ENCODE measurements around the gene SIGLEC8. TPM values are rescaled to one million over a fixed set of nuclear protein-coding genes. Genes with fewer than 3 reads are reported as not detected.

SIGLEC8 gene
- total RNA-seq, 1 donor from 2014 or later: not detected

GRCh38 chr19:51460164-51460992, 2.1 kb upstream of the SIGLEC8 start:
- no peak overlapping the region for H3K4me3 ChIP-seq (ENCODE audit: low read depth, low read length)
- TF ChIP-seq CTCF (conservative IDR thresholded peaks at IDR 0.05; ENCODE audit: low read depth, low read length): no peak
- DNase-seq (ENCODE audit: low read depth): no peak

- TF ChIP-seq CTCF (conservative IDR thresholded peaks at IDR 0.05; ENCODE audit: low read depth, low read length): no peak
- DNase-seq (ENCODE audit: low read depth): no peak
- no peak overlapping the region for H3K4me3 ChIP-seq (ENCODE audit: low read depth, low read length)
Observed at GRCh38 chr19:51458899-51459505, 748 bp upstream of the SIGLEC8 start.

GRCh38 chr19:51457351-51458013, 772 bp downstream of the SIGLEC8 start:
- no peak for DNase-seq (ENCODE audit: low read depth)
- no peak for TF ChIP-seq CTCF (conservative IDR thresholded peaks at IDR 0.05; ENCODE audit: low read depth, low read length)

GRCh38 chr19:51456541-51457290, 1.5 kb downstream of the SIGLEC8 start:
- no peak for TF ChIP-seq CTCF (conservative IDR thresholded peaks at IDR 0.05; ENCODE audit: low read depth, low read length)
- H3K4me3 ChIP-seq (ENCODE audit: low read depth, low read length): no peak overlapping the region
- no peak for DNase-seq (ENCODE audit: low read depth)

More at GRCh38 chr19:51457351-51458013, 772 bp downstream of the SIGLEC8 start:
- no peak overlapping the region for H3K4me3 ChIP-seq (ENCODE audit: low read depth, low read length)

- TF ChIP-seq CTCF (conservative IDR thresholded peaks at IDR 0.05; ENCODE audit: low read depth, low read length): no peak
Observed at GRCh38 chr19:51450730-51451307, 7.4 kb downstream of the SIGLEC8 start.

GRCh38 chr19:51448411-51449016, 9.7 kb downstream of the SIGLEC8 start:
- DNase-seq (ENCODE audit: low read depth): no peak
- TF ChIP-seq CTCF (conservative IDR thresholded peaks at IDR 0.05; ENCODE audit: low read depth, low read length): no peak
- H3K4me3 ChIP-seq (ENCODE audit: low read depth, low read length): no peak overlapping the region

More at GRCh38 chr19:51450730-51451307, 7.4 kb downstream of the SIGLEC8 start:
- H3K4me3 ChIP-seq (ENCODE audit: low read depth, low read length): no peak overlapping the region
- DNase-seq (ENCODE audit: low read depth): no peak
